ENCODE results near the gene ATP6V1A.
"Not testable (repeated sequence)": the region's sequence is repeated elsewhere in the genome, so short reads cannot be mapped to it uniquely, and the experiment has no call there.

ATP6V1A gene

GRCh38 chr3:113847664-113848461, 101.0 kb downstream of the ATP6V1A start:
- no peak for TF ChIP-seq CTCF (conservative IDR thresholded peaks at IDR 0.05; ENCODE audit: low read depth, low read length)
- H3K4me1 ChIP-seq (ENCODE audit: low read depth, poor library complexity, severe bottlenecking), result no peaks in the 10 kb centered on the region
- H4K20me1 ChIP-seq (ENCODE audit: insufficient read depth), result no peaks in the 10 kb centered on the region
- H3K27ac ChIP-seq, result no peak overlapping the region
- no peak overlapping the region for H3K9ac ChIP-seq
- H2AFZ ChIP-seq (ENCODE audit: low read depth), result no peak overlapping the region
- H3K4me2 ChIP-seq, result no peak overlapping the region
- no peaks in the 10 kb centered on the region for H3K79me2 ChIP-seq (ENCODE audit: insufficient read depth, low read depth)
- H3K36me3 ChIP-seq (ENCODE audit: insufficient read depth), result no peaks in the 10 kb centered on the region
- no peak overlapping the region for H3K4me3 ChIP-seq (IDR thresholded peaks at IDR 0.05; ENCODE audit: insufficient read depth, low read depth, low read length)
- no peaks in the 10 kb centered on the region for H3K27me3 ChIP-seq (ENCODE audit: insufficient read depth, low read depth)

- not testable (repeated sequence) for H3K9ac ChIP-seq; H3K79me2 ChIP-seq (ENCODE audit: insufficient read depth, low read depth); H3K36me3 ChIP-seq (ENCODE audit: insufficient read depth); H3K4me2 ChIP-seq; H2AFZ ChIP-seq (ENCODE audit: low read depth); H3K27me3 ChIP-seq (ENCODE audit: insufficient read depth, low read depth); H3K27ac ChIP-seq; H4K20me1 ChIP-seq (ENCODE audit: insufficient read depth); H3K4me3 ChIP-seq (IDR thresholded peaks at IDR 0.05; ENCODE audit: insufficient read depth, low read depth, low read length); H3K4me1 ChIP-seq (ENCODE audit: low read depth, poor library complexity, severe bottlenecking)
Measured at GRCh38 chr3:113849071-113849470, 102.2 kb downstream of the ATP6V1A start.

- H3K27ac ChIP-seq; H3K9ac ChIP-seq; H4K20me1 ChIP-seq (ENCODE audit: insufficient read depth); H3K79me2 ChIP-seq (ENCODE audit: insufficient read depth, low read depth); H3K4me1 ChIP-seq (ENCODE audit: low read depth, poor library complexity, severe bottlenecking); H3K4me3 ChIP-seq (IDR thresholded peaks at IDR 0.05; ENCODE audit: insufficient read depth, low read depth, low read length); H3K27me3 ChIP-seq (ENCODE audit: insufficient read depth, low read depth); H3K4me2 ChIP-seq; H2AFZ ChIP-seq (ENCODE audit: low read depth); H3K36me3 ChIP-seq (ENCODE audit: insufficient read depth): not testable (repeated sequence)
Measured at GRCh38 chr3:113849841-113850240, 103.0 kb downstream of the ATP6V1A start.

GRCh38 chr3:113850391-113850790, 103.6 kb downstream of the ATP6V1A start:
- H3K36me3 ChIP-seq (ENCODE audit: insufficient read depth); H3K4me2 ChIP-seq; H3K27me3 ChIP-seq (ENCODE audit: insufficient read depth, low read depth); H3K79me2 ChIP-seq (ENCODE audit: insufficient read depth, low read depth); H3K27ac ChIP-seq; H4K20me1 ChIP-seq (ENCODE audit: insufficient read depth); H2AFZ ChIP-seq (ENCODE audit: low read depth); H3K9ac ChIP-seq; H3K4me3 ChIP-seq (IDR thresholded peaks at IDR 0.05; ENCODE audit: insufficient read depth, low read depth, low read length); H3K4me1 ChIP-seq (ENCODE audit: low read depth, poor library complexity, severe bottlenecking): not testable (repeated sequence)

GRCh38 chr3:113852506-113852905, 105.7 kb downstream of the ATP6V1A start:
- Histone ChIP-seq H3K4me3 (IDR thresholded peaks at IDR 0.05; ENCODE audit: insufficient read depth, low read depth, low read length) (no peak overlapping the region), H3K9ac (no peak overlapping the region), H2AFZ (ENCODE audit: low read depth) (no peak overlapping the region), H3K27ac (no peak overlapping the region), H3K79me2 (ENCODE audit: insufficient read depth, low read depth) (no peaks in the 10 kb centered on the region), H4K20me1 (ENCODE audit: insufficient read depth) (no peaks in the 10 kb centered on the region), H3K36me3 (ENCODE audit: insufficient read depth) (no peaks in the 10 kb centered on the region), H3K27me3 (ENCODE audit: insufficient read depth, low read depth) (no peaks in the 10 kb centered on the region), H3K4me2 (no peak overlapping the region), H3K4me1 (ENCODE audit: low read depth, poor library complexity, severe bottlenecking) (no peaks in the 10 kb centered on the region)
- no peak for TF ChIP-seq CTCF (conservative IDR thresholded peaks at IDR 0.05; ENCODE audit: low read depth, low read length)

All from KMS-11 (cell line).